ENCODE measurements around the gene SERPINA4. TPM values are rescaled to one million over a fixed set of nuclear protein-coding genes. Genes with fewer than 3 reads are reported as not detected.

SERPINA4 gene
- total and polyA plus RNA-seq, 2 of the 13 experiments (the other 11 are each of a cell fraction or from before 2014, with no cell fraction given): 39.1 to 57.8 TPM

DNA sequence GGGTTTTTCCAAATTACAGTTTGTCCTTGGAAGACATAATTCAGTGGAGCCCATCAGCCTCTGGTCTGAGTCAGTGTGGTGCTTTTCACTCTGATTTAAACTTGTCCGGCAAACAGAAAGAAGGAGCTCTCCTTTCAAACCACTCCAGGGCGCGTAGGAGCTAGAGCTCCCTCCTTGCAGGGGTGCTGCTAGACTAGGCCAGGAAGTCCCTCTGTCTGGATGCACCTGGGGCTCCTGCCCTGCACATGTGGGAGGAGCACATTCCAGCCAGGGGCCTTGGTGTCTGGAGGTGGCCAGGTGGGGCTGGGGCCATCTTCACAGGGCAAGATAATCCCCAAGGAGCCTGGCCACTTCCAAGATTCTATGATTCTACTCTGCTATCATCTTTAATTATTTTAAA lies 54.0 kb downstream of the SERPINA4 start:
- peaks cover 28 to 61% of the 10 kb centered on the region in 2 experiments for H3K36me3 ChIP-seq (replicated peaks in 1 of 2; ENCODE audit: control insufficient read depth in 1 of 2, insufficient read depth in 2 of 2, low read length in 2 of 2)
- H3K27me3 ChIP-seq (ENCODE audit: control insufficient read depth in 1 of 2, insufficient read depth in 2 of 2, low read length in 2 of 2): no peaks in the 10 kb centered on the region; a peak in 1 of 5 replicates
- WGBS (ENCODE audit: low lambda C conversion rate): 100% methylated on average over 1 of the region's 3 CpGs
- ATAC-seq (no peak), FAIRE-seq (no peak), DNase-seq (ENCODE audit: low spot score) (no peak)
- peaks cover 59% of the 10 kb centered on the region for H3K79me2 ChIP-seq (ENCODE audit: insufficient read depth, low read length)
- no peak overlapping the region for H3K27ac ChIP-seq (ENCODE audit: extremely low read length, insufficient read depth, low read length)
- TF ChIP-seq FOXO1 (CRISPR knock-in tag; IDR thresholded peaks at IDR 0.05): no peak
- no peak for TF ChIP-seq ZNF629 (CRISPR knock-in tag; conservative IDR thresholded peaks at IDR 0.05)
- no peak for TF ChIP-seq ZBTB46 (CRISPR knock-in tag; IDR thresholded peaks at IDR 0.05; ENCODE audit: borderline replicate concordance)
- TF ChIP-seq AGO2 (optimal IDR thresholded peaks at IDR 0.05; ENCODE audit: low read depth, low read length): peak; percentile 18
- no peak for TF ChIP-seq ZNF136 (CRISPR knock-in tag; IDR thresholded peaks at IDR 0.05; ENCODE audit: low read depth)
- peak; percentile 11 for TF ChIP-seq PCBP2 (optimal IDR thresholded peaks at IDR 0.05; ENCODE audit: low read depth, low read length, poor library complexity, severe bottlenecking)
- peak; percentile 22 for TF ChIP-seq TEAD3 (CRISPR knock-in tag; optimal IDR thresholded peaks at IDR 0.05; ENCODE audit: borderline replicate concordance)
- TF ChIP-seq, protein P1, sequence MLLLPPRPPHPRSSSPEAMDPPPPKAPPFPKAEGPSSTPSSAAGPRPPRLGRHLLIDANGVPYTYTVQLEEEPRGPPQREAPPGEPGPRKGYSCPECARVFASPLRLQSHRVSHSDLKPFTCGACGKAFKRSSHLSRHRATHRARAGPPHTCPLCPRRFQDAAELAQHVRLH (CRISPR knock-in tag; IDR thresholded peaks at IDR 0.05; ENCODE audit: borderline replicate concordance, low read depth): 0 out of 2 replicates have a peak, but pooled peaks have one; percentile 9
- TF ChIP-seq FOSL2 (CRISPR knock-in tag; IDR thresholded peaks at IDR 0.05): 0 out of 2 replicates have a peak, but pooled peaks have one; percentile 2
- TF ChIP-seq ZSCAN25 (CRISPR knock-in tag; IDR thresholded peaks at IDR 0.05): 0 out of 2 replicates have a peak, but pooled peaks have one; percentile 44
- TF ChIP-seq, protein P2, sequence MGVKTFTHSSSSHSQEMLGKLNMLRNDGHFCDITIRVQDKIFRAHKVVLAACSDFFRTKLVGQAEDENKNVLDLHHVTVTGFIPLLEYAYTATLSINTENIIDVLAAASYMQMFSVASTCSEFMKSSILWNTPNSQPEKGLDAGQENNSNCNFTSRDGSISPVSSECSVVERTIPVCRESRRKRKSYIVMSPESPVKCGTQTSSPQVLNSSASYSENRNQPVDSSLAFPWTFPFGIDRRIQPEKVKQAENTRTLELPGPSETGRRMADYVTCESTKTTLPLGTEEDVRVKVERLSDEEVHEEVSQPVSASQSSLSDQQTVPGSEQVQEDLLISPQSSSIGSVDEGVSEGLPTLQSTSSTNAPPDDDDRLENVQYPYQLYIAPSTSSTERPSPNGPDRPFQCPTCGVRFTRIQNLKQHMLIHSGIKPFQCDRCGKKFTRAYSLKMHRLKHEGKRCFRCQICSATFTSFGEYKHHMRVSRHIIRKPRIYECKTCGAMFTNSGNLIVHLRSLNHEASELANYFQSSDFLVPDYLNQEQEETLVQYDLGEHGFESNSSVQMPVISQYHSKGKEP (CRISPR knock-in tag; IDR thresholded peaks at IDR 0.05): 0 out of 2 replicates have a peak, but pooled peaks have one; percentile 23
- peak; percentile 51; the same call in 1 of the 2 replicates for TF ChIP-seq ZC3H4 (CRISPR knock-in tag; IDR thresholded peaks at IDR 0.05; ENCODE audit: borderline replicate concordance)
- peak; percentile 15; the same call in 1 of the 2 replicates for TF ChIP-seq ZNF331 (CRISPR knock-in tag; IDR thresholded peaks at IDR 0.05)
- no peak for TF ChIP-seq HIC2 (CRISPR knock-in tag; IDR thresholded peaks at IDR 0.05; ENCODE audit: low read depth)
- no peak for TF ChIP-seq NFE2L1 (CRISPR knock-in tag; IDR thresholded peaks at IDR 0.05; ENCODE audit: borderline replicate concordance)
- TF ChIP-seq POLR2G (IDR thresholded peaks at IDR 0.05; ENCODE audit: low read depth, low read length): peak; percentile 53
- H3K4me3 ChIP-seq (replicated peaks in 1 of 3; ENCODE audit: insufficient read depth in 1 of 3, low read depth in 2 of 3, low read length in 3 of 3): peak overlapping the region; percentile 62 to 69 (median 68)
- peak overlapping the region; percentile 97 for H3K4me2 ChIP-seq (ENCODE audit: low read depth, low read length)
- CTCF ChIA-PET (ENCODE audit: low intra/inter-chr PET ratio, low total read pairs): no interaction called here
- no peak overlapping the region for H2AFZ ChIP-seq (ENCODE audit: low read length)
- H3K9ac ChIP-seq (ENCODE audit: insufficient read depth, low read depth, low read length): peak overlapping the region; percentile 81; the same call in 1 of the 2 replicates
- no TSS peak for BruUV-seq (replicated peaks)
- peaks cover 17% of the 10 kb centered on the region for H3K9me3 ChIP-seq (ENCODE audit: low read length)
- in situ Hi-C loops (cut with HindIII; ENCODE audit: extremely low pct_ligation_motif_present, low pct_unique_long_range_greater_than_20kb): no loop called here
- peaks cover 50% of the 10 kb centered on the region; the same call in 1 of the 2 replicates for H4K20me1 ChIP-seq (ENCODE audit: insufficient read depth, low read length)
- H3K4me1 ChIP-seq (ENCODE audit: insufficient read depth, low read length): peaks cover 100% of the 10 kb centered on the region
- intact Hi-C loops (cut with micrococcal nuclease; ENCODE audit: unreplicated experiment): loop anchor here (5.0 kb wide), 2 partner anchors 33 to 67 kb away; partner anchors contain the start of gene SERPINA5
- POLR2A ChIA-PET: interaction anchor here (1.0 to 19.0 kb wide), 8 partner anchors 9 to 93 kb away, joined by 3 to 638 read pairs (median 12); partner anchors contain the start of genes SERPINA4 and SERPINA5

Measured in HepG2 (cell line).